GM23248 (cell line): ENCODE data around the gene PHF21A.

Experiments used
- EZH2 ChIP-seq: fragments of 200-600 bp; sonication (generic); IDR thresholded peaks from 2 replicates; pipeline ENCODE4 v1.6.1; 2018; ENCODE audit warnings: antibody characterized with exemption, mild to moderate bottlenecking; ENCODE audit not compliant: insufficient read depth, poor library complexity, severe bottlenecking
- EZH2phosphoT487 ChIP-seq: fragments of 200-600 bp; sonication (generic); IDR thresholded peaks from 2 replicates; pipeline ENCODE4 v1.6.1; 2018; ENCODE audit warnings: antibody characterized with exemption, moderate library complexity, mild to moderate bottlenecking, low read depth; ENCODE audit not compliant: insufficient read depth

- no peak for TF ChIP-seq EZH2phosphoT487
- TF ChIP-seq EZH2 = no peak
Measured at GRCh38 chr11:45909594-45910475, 211.4 kb downstream of the PHF21A start.
